NT2/D1 (cell line): Measurements from ENCODE around the gene EDIL3.

ENCODE experiments used
- SUZ12 ChIP-seq: IDR thresholded peaks from 2 replicates; pipeline ENCODE4 v1.6.1; 2011; ENCODE audit not compliant: insufficient read length, insufficient read depth; ENCODE audit errors: extremely low read depth
- YY1 ChIP-seq: IDR thresholded peaks from 2 replicates; pipeline ENCODE4 v1.6.1; 2011; ENCODE audit not compliant: insufficient read length, insufficient read depth

GRCh38 chr5:84045964-84046363 is 338.7 kb downstream of the EDIL3 start:
- TF ChIP-seq YY1 (no peak), SUZ12 (no peak)
